Bone marrow (tissue), 2 donors: ENCODE results near the gene PRKCA.
"Not testable (repeated sequence)": the region's sequence is repeated elsewhere in the genome, so short reads cannot be mapped to it uniquely, and the experiment has no call there.

ENCODE experiments used
- DNase-seq, 2 donors: peaks; one replicate each; lab custom pipeline; 2025; lab: John Stamatoyannopoulos, UW

PRKCA gene

GRCh38 chr17:66466106-66466820, 163.8 kb downstream of the PRKCA start:
- DNase-seq = no peak

GRCh38 chr17:66466840-66467367, 164.5 kb downstream of the PRKCA start:
- DNase-seq = peak in 1 of 2 donors; percentile 60

GRCh38 chr17:66467766-66468165, 165.4 kb downstream of the PRKCA start:
- no peak for DNase-seq

GRCh38 chr17:66468241-66469087, 166.1 kb downstream of the PRKCA start:
- peak in 1 of 2 donors; percentile 55 for DNase-seq

GRCh38 chr17:66469088-66469442, 166.7 kb downstream of the PRKCA start:
- no peak for DNase-seq

- DNase-seq = no peak
Measured at GRCh38 chr17:66469461-66469860, 167.0 kb downstream of the PRKCA start.

- no peak for DNase-seq
Measured at GRCh38 chr17:66469890-66470289, 167.5 kb downstream of the PRKCA start.

- no peak for DNase-seq
Measured at GRCh38 chr17:66472123-66472522, 169.7 kb downstream of the PRKCA start.

GRCh38 chr17:66474258-66474657, 171.8 kb downstream of the PRKCA start:
- DNase-seq = no peak

- DNase-seq = no peak
Measured at GRCh38 chr17:66474806-66475497, 172.5 kb downstream of the PRKCA start.

GRCh38 chr17:66476014-66476413, 173.6 kb downstream of the PRKCA start:
- DNase-seq = no peak

- no peak for DNase-seq
Measured at GRCh38 chr17:66477615-66478283, 175.3 kb downstream of the PRKCA start.

- not testable (repeated sequence) for DNase-seq
Measured at GRCh38 chr17:66479230-66479889, 176.9 kb downstream of the PRKCA start.

GRCh38 chr17:66480243-66480642, 177.8 kb downstream of the PRKCA start:
- no peak for DNase-seq

- no peak for DNase-seq
Measured at GRCh38 chr17:66480802-66481201, 178.4 kb downstream of the PRKCA start.

GRCh38 chr17:66481271-66481670, 178.9 kb downstream of the PRKCA start:
- no peak for DNase-seq

GRCh38 chr17:66483906-66484305, 181.5 kb downstream of the PRKCA start:
- DNase-seq = no peak

- no peak for DNase-seq
Measured at GRCh38 chr17:66485309-66485947, 183.0 kb downstream of the PRKCA start.

GRCh38 chr17:66487121-66487520, 184.7 kb downstream of the PRKCA start:
- no peak for DNase-seq

- no peak for DNase-seq
Measured at GRCh38 chr17:66487981-66488468, 185.6 kb downstream of the PRKCA start.

GRCh38 chr17:66488864-66489263, 186.5 kb downstream of the PRKCA start:
- DNase-seq = no peak
